HG03280 (cell line): ENCODE measurements around the gene TAS2R20.
"Not testable (repeated sequence)": the region's sequence is repeated elsewhere in the genome, so short reads cannot be mapped to it uniquely, and the experiment has no call there.

Source experiments
- ATAC-seq: cut with Tn5 transposase; IDR thresholded peaks from one replicate; pipeline ENCODE4 v1.9.1; 2021; ENCODE audit warnings: mild to moderate bottlenecking, moderate library complexity; ENCODE audit not compliant: unreplicated experiment

The TAS2R20 gene, protein sequence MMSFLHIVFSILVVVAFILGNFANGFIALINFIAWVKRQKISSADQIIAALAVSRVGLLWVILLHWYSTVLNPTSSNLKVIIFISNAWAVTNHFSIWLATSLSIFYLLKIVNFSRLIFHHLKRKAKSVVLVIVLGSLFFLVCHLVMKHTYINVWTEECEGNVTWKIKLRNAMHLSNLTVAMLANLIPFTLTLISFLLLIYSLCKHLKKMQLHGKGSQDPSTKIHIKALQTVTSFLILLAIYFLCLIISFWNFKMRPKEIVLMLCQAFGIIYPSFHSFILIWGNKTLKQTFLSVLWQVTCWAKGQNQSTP

GRCh38 chr12:10998204-10998603 is at the start of gene TAS2R20:
TSS of gene TAS2R20 (minus strand) at chr12:10998304. CDS start at chr12:10997875, 429 bp downstream.
- no peak for ATAC-seq

GRCh38 chr12:11041366-11041765 is 43.3 kb upstream of the TAS2R20 start:
- not testable (repeated sequence) for ATAC-seq

GRCh38 chr12:11040162-11040561 is 42.1 kb upstream of the TAS2R20 start:
- no peak for ATAC-seq

GRCh38 chr12:11039171-11039570 is 41.1 kb upstream of the TAS2R20 start:
- no peak for ATAC-seq

DNA sequence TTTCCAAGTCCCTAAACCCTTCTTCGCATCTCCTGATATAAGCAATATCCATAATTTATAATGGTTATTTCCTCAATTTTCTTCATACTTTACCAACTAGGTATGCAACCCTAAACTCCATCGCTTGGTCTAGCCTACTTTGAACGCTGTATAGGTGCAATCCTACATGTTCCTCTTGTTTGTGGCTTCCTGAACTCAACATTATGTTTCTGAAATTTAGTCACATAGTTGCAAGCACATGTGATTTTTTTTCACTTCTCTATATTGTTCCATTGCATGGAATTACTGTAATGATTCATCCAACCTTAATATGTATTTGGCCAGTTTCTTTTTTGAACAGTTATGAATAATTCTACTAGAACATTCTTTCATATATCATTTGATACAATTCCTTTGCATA is 35.9 kb upstream of the TAS2R20 start:
- not testable (repeated sequence) for ATAC-seq

DNA sequence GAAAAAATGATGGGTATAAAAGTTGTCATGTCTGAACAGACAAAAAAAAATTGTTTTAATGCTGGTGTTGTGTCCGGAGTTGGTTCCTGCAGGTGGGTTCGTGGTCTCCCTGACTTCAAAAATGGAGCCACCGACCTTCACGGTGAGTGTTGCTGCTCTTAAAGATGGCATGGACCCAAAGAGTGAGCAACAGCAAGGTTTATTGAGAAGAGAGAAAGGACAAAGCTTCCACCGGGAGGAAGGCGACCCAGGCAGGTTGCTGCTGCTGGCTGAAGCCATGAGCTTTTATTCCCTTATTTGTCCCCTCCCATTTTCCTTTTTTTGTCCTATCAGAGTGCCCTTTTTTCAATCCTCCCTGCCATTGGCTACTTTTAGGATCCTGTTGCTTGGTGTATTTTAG is 33.2 kb upstream of the TAS2R20 start, which contains the start of gene TAS2R31:
TAS2R31 (minus strand) TSS at position 101 of the 400 bp plus-strand sequence; CDS start at position 29, 72 bp downstream.
- no peak for ATAC-seq

DNA sequence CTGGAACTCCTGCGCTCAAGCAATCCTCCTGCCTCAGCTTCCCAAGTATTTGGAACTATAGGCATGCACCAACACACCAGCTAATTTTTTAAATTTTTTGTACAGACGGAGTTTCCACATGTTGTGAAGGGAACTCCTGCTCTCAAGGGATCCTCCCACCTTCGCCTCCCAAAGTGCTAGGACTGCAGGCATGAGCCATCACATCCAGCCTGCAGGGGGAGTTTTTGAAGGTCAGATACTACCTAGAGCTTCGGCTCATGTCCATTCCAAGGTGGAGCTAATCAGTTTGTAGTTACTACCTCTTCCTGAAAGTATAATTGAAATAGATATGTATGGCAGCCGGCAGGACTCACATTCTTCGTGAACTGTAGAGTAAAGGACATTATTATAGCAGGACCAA is 28.0 kb upstream of the TAS2R20 start:
- no peak for ATAC-seq

DNA sequence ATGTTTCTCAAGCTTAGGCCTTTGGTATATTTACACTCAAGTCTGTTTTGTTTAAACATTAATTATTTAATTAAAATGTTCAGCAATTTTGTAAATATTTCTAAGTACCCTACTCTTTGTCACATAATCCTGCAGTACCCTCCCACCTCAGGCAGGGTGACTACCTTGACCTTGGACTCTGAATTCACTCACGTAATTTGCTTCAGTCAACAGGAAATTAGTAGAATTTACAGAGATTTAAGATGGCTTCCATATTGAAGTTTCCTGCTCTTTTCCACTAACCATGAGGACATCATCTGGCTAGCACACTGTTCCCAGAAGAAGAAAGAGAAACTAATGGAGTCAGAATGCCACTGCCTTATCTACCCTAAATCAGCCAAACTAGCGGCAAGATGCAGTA is 25.3 kb upstream of the TAS2R20 start:
- ATAC-seq, result no peak

DNA sequence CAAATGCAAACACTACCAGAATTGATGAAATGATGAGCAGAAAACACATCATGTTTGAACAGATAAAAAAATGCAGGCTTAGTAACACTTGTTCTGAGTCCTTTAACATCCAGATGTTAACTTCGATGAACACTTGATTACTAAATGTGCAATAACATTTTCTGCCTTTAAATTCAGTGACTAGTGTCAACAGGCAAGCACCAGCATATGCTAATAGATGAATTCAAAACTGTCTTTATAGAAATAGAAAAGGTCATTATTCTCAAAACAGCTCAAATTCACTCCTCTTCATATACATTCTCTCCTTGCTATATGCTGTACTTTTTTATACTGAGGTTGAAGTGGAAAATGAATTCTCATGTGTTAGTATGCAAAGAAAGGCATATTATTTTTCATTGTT is 24.4 kb upstream of the TAS2R20 start, which contains the start of gene TAS2R19:
TAS2R19 (minus strand) TSS at position 101 of the 400 bp plus-strand sequence; CDS start at position 52, 49 bp downstream.
- no peak for ATAC-seq

GRCh38 chr12:11016937-11017336 is 18.8 kb upstream of the TAS2R20 start:
- no peak for ATAC-seq

- no peak for ATAC-seq
These were observed 17.8 kb upstream of the TAS2R20 start for GRCh38 chr12:11015775-11016430.

GRCh38 chr12:11014234-11014633 is 16.1 kb upstream of the TAS2R20 start:
- ATAC-seq, result no peak

DNA sequence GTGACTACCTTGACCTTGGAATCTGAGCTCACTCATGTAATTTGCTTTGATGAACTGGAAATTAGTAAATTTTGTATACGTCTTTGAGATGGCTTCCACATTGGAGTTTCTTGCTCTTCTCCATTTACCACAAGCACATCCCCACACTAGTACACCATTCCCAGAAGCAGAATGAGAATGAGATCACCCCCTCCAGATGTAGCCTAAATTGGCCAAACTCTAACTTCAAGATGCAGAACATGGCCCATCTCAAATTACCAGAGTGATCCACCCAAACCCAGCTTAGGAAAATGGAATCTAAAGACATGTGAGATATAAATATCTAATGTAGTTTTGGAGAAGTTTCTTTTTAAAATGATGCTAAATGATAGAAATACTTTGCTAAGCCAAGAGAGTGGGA is 9.5 kb upstream of the TAS2R20 start:
- no peak for ATAC-seq

DNA sequence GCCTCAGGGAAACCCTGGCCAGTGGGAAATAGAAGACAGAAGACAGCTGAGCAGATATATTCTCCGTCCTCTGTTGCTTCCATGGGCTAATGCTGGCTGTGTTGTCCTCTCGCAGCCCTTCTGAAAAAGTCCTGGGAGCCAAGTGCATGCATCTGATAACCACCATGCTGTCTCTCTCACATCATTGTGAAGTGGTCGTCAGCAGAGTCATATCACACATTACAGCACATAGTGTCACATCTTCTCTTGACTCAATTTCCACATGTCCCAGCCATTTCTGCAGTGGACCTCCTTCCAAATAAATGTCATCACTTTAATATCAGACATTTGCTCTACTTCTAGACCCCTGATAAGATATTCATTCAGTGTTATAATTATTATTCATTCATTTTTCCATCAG is 3.8 kb downstream of the TAS2R20 start:
- no peak for ATAC-seq

DNA sequence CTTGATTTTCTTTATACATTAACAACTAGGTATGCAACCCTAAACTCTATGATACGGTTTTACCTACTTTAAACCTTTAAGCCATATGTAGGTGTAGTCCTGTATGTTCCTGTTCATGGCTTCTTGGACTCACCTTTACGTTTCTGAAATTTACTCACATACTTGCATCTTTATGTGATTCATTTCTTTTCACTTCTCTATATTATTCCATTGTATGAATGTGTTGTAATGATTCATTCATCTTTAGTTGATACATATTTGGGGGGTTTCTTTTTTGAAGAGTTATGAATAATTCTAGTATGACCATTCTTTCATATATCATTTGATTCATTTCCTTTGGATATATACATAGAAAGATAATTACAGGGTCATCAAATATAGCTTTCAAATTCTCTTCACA is 9.0 kb downstream of the TAS2R20 start:
- no peak for ATAC-seq

- ATAC-seq, result no peak
These were observed 11.3 kb downstream of the TAS2R20 start, which contains the start of gene TAS2R50 for GRCh38 chr12:10986812-10987211. TSS of gene TAS2R50 (minus strand) at chr12:10986912. CDS start at chr12:10986860, 52 bp downstream.

DNA sequence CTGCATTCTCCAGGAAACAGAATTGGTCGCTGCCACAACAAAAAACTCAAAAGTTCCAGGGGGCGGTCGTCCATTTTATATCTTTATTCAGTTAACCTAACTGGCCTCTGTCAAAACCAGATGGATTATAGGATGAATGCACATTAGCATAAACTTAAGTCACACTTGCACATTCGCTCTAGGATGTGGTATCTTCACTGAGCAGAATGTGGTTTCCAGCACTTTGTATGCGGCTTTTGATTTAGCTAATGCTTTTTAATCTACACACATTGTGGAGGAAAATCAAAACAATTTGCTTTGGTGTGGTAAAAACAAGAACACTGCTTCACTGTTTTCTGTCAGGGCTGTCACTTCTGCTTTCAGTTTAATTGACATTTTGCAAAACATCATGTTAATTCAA is 15.9 kb downstream of the TAS2R20 start:
- ATAC-seq, result no peak

GRCh38 chr12:10974965-10975364 is 23.1 kb downstream of the TAS2R20 start:
- no peak for ATAC-seq

DNA sequence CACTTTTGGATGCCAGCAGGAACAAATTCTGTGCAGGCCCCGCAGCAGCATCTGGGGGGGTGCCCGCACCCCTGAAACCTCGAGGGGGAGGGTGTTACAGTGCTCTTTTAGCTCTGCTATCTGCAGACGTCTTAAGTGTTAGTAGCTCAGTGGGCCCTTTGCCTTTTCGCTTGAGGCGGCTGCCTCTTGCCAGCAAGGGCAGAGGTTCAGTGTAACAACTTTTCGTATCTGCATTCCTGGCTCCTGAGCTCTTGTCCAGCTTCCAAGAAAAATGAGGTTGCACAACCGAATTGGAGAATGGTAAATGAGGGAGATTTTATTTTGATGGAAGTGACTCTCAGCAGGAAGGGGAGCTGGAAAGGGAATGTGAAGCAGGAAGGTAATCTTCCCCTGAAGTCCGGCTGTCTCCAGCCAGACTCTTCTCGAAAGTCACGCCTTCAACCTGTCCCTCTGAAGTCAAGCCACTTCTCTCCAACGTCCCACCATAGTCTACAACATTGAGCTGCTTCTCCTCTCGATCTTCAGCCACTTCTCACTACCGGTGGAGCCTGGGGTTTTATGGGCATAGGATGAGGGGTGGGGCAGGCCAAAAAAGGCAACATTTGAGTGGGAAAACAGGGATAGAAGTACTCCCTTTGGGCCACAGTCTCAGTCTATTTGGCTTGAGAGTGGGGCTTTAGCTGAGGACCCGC is 29.2 kb downstream of the TAS2R20 start:
- ATAC-seq, result no peak

DNA sequence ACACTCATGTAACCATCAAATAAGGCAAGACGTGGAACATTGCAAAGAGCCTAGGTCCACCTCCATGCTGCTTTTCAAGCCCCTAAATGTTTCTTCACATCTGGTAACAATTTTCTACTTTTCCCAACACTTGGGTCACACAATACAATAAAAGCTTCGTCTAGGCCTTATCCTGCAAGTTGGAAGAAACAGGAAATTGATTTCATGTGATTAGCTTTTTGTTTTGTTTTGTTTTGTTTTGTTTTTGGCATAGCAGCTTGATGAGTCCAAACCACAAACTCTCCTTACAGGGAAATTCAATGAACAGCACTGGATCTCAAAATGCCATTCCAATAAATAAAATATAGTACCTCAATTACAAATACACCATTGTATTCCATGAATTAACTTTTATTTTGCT is 30.7 kb downstream of the TAS2R20 start:
- ATAC-seq, result no peak

DNA sequence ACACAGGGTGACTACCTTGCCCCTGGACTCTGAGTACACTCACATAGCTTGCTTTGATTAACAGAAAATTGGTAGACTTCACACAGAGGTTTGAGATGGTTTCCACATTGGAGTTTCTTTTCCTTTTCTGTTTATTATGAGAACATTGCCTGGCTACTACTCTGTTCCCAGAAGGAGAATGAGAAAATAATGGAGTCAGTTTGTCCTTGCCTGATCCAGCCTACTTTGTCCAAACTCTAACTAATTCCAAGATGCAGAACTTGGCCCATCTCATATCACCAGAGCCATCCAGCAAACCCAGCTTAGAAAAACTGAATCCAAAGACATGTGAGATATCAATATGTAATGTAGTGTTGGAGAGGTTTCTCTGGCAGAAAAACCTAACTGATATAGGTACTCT is 31.8 kb downstream of the TAS2R20 start:
- ATAC-seq, result no peak

- no peak for ATAC-seq
These were observed 32.6 kb downstream of the TAS2R20 start for GRCh38 chr12:10965476-10965875.
